Astrocyte of the spinal cord (primary cell): ENCODE measurements around the gene FDXR.

Experiments used
- DNase-seq: peaks from one replicate; pipeline ENCODE4 v3.0.0; 2011; ENCODE audit warnings: low read depth, low spot score
- H3K4me3 ChIP-seq: 2 replicates; pipeline ENCODE4 v1.5.1; 2011; ENCODE audit warnings: low read depth, mild to moderate bottlenecking, low read length, moderate library complexity
- CTCF ChIP-seq: IDR thresholded peaks from 2 replicates; pipeline ENCODE4 v1.5.1; 2012; ENCODE audit warnings: low read depth, mild to moderate bottlenecking, low read length, inconsistent platforms
- in situ Hi-C: cut with HindIII; loops from 2 replicates; pipeline ENCODE4 v1.10.0; 2017; ENCODE audit warnings: low sequenced_read_pairs

Gene FDXR

DNA sequence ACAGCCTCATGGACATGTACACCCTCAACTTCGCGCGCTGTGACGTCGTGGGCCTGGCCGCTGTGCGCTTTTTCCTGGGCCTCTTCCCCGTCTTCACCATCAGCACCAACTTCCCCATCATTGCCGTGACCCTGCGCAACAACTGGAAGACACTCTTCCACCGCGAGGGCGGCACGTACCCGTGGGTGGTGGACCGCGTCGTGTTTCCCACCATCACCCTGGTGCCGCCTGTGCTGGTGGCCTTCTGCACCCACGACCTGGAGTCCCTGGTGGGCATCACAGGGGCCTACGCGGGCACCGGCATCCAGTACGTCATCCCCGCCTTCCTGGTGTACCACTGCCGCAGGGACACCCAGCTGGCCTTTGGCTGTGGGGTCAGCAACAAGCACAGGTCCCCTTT lies 36.6 kb downstream of the FDXR start:
- in situ Hi-C loops: no loop called here
- no peak overlapping the region for H3K4me3 ChIP-seq
- no peak for DNase-seq
- no peak for TF ChIP-seq CTCF

- H3K4me3 ChIP-seq: no peak overlapping the region
- no peak for TF ChIP-seq CTCF
- DNase-seq: peak; percentile 9
- in situ Hi-C loops: no loop called here
Measured at GRCh38 chr17:74833501-74834377, 39.1 kb downstream of the FDXR start.

- no peak for DNase-seq
- in situ Hi-C loops: no loop called here
- no peak overlapping the region for H3K4me3 ChIP-seq
- TF ChIP-seq CTCF: no peak
Measured at GRCh38 chr17:74832421-74832820, 40.4 kb downstream of the FDXR start.

DNA sequence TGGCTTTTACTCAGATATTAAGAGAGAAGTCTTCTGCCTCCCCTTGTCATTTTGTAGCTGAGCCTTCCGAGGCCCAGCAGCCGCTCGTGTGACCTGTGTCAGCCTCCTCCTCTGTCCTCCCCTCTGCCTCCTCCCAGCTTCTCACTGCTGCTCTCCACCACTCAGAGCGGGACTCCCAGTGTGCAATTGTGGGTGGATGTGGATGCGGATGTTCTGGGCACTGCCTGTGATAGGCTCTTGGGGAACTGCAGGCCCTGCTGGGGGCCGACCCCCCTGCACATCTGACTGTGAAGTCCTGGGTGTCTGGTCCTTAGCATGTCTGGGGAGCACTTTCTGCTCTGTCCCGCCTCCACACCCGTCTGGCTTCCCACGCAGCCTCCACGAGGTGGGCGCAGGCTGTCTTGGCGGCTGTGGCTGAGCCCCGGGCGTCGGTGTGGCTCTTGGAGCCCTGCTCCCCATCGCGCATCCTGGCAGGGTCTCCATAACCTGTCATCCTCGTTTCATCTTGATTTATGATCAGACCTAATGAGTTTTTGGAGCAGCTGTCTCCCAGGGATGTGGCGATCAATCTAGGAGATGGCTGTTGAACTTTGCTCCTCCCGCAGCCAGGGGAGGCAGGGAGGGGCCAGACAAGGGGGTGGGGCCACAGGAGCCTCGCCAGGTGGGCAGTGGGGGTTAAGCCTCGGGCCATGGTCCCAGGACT lies 41.2 kb downstream of the FDXR start:
- in situ Hi-C loops: no loop called here
- no peak for TF ChIP-seq CTCF
- H3K4me3 ChIP-seq: no peak overlapping the region
- no peak for DNase-seq

GRCh38 chr17:74830861-74831260 lies 41.9 kb downstream of the FDXR start:
- DNase-seq: no peak
- H3K4me3 ChIP-seq: no peak overlapping the region
- in situ Hi-C loops: no loop called here
- no peak for TF ChIP-seq CTCF

GRCh38 chr17:74827800-74828199 lies 45.0 kb downstream of the FDXR start:
- in situ Hi-C loops: no loop called here
- H3K4me3 ChIP-seq: no peak overlapping the region

More at GRCh38 chr17:74827800-74828199, 45.0 kb downstream of the FDXR start:
- DNase-seq: no peak
- TF ChIP-seq CTCF: no peak
